SHP77 (cell line): ENCODE data around the gene LRRC71.

Experiments used
- DNase-seq, 2 experiments: peaks; one replicate each; lab custom pipeline; 2025; lab: John Stamatoyannopoulos, UW

LRRC71 gene

DNA sequence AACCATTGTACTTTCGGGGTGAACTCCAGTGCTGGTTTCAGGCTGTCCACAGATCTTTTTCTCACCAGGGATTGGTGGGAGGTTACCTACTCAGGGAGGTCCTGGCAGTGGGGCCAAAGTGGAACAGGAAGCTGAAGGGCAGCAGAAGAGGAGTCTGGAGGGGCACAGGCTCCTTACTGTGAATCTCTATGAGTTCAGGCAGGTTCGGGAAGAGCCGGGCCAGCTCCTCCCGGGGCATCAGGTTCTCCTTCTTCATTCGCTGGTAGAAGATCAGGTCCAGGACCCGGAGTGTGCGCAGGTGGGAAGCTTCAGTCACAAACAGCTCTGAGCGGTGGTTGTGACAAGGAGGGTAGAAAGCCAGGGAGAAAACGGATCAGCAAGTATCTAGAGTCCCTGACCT is 26.7 kb downstream of the LRRC71 start:
- no peak for DNase-seq

DNA sequence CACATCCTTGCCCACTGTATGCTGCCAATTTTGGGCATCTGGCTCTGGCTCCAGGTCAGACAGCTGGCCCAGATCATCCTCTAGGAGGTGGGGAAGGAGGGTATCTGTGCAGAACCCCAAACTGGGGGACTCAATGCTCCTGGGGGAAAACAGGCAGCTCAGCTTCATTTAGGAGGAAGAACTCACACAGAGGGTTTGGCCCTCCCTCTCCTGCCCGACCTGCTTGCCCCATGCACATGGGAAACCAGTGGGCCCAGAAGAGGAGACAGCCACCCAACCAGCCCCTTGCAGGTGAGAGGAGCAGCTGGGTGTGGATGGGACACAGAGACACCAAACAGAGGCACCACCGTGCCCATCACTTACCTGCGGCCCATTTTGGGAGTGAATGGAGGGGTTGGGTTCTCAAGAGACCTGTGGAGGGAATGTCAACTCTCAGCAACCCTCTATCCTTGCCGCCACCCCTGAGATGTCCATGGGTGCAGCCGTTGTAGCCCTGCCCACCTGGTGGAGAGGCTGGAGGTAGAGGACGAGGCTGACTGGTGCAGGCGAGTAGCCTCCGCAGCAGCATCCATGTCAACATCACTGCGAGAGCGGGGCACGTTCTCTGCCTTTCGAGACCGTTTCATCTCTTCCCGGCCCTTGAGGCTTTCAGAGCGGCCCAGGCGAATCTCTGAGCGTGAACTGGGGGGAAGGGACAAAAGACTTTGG is 27.5 kb downstream of the LRRC71 start:
- DNase-seq: no peak

DNA sequence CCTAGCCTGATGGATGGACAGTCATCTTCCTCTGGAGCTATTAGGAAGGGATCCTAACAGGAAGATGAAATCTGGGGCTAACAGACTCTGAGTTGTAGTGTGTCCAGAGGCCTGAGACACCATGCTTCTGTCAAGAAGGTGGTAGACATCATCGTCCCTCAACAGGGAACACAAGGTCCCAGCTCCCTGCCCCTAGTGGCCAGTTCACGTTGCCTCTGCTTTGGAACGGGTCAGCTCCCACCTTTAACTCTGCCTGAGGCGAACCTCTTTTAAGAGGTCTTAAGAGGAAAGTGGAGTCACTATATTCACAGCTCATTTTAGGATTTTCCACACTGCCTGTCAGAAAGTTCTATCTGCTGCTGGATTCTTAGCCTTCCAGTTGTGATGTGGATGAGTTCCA is 28.3 kb downstream of the LRRC71 start:
- DNase-seq: no peak

DNA sequence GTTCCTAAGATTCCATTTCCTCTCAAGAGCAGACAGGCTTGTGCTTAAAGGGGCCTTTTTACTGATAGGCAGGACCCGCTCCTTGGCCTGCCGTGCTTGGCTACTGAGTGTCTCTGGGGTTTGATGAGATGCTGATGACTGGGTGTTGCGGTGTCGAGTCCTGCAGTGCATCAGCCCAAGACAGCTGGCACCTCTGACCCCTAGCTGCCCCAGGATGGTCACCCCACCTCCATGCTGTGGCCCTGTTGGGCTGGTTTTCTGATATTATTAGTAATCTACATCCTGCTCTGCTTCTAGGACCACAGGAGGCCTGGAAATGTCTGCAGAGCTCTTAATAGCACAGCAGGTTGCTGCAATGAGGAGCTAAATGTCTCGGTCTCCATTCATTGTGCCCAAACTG is 28.7 kb downstream of the LRRC71 start:
- DNase-seq: no peak

DNA sequence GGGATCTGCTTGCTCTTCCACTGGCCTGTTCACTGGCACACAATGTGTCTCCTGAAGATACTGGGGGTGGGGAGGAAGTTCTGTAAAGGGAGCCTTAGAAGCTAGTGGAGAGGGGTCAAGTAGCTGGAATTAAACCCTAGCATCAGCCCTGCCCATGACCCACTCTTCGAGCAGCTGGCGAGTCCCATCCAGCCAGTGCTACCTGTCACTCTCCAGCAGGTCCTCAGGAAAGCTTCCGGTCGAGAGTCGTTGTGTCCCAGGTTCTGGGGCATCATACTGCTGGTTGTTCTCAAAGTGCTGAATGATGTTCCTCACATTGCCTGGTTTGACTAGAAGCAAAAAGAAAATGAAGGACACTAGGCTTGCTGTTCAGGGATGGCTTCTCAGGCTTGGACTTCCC is 30.9 kb downstream of the LRRC71 start:
- no peak for DNase-seq

DNA sequence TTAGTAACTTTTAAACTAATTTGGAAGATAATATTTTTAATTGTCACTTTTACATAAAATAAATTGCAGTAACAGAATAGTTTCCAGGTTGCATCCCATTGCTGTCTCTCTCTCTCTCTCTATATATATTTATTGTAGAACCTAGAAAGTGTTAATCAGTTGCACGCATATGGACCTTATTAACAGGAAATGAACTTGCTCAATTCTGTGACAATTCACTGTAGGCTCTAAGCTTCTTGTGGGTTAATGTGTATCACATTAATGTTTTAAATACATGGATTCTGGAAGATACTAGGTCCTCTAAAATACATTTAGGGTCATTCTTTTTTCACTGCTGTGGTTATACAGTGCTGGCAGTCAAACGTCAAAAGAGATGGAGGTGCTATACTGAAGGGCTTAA is 33.1 kb downstream of the LRRC71 start:
- no peak for DNase-seq

DNA sequence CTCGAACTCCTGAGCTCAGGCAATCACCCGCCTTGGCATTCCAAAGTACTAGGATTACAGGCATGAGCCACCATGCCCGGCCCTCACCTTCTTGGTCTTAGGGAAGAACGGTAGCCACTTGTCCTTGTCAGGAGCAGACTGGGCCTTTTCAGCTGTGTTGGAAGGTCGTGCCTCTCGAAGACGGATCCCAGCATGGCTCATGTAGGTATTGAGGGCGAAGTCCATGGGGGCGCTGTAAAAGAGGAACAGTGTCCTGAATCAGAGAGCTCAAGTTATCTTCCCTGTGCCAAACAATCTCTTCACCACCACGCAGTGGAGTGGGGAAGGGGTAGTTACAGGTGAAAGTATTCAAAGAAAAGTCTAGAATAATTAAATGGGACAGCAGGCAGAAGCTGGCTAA is 35.9 kb downstream of the LRRC71 start:
- no peak for DNase-seq

DNA sequence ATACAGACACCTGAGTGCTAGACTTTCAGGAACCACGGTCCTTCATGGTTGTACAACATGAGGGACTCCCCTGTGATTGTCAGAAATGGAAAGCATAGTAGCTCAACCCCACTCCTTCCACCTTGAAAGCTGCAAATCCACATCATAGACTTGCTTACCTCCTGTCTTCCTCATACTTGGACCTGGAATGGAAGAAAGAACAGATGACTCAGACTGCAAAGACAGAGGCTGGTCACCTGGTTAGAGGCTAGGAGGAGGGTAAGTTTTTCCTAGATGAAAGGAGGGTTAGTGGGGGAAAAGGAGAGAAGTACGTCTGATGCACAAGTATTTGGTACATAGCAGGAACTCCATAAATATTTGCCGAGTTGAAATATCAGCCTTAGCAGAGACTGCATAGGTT is 37.2 kb downstream of the LRRC71 start:
- DNase-seq: no peak

DNA sequence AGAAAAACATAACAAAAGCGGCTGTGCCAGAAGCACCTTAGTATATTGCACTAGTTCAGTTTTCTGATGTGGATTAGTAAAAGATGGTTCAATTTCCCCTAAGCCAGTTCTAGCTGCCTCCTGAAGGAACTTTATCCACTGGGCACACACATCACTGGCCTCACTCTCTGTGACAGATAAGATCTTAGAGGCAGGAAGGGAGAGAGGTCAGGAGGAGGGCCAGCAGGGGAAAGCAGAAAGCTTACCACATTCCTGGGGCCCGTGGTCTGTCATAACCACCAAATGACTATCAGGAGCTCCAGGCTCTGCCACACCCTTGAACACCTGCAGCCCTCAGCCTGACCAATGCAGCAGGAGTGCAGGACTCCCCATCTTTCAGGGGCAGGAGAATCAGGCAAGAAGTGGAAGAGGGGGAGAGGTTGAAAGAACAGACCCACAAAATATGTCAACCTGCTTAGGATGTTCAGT is 37.8 kb downstream of the LRRC71 start:
- DNase-seq: no peak

DNA sequence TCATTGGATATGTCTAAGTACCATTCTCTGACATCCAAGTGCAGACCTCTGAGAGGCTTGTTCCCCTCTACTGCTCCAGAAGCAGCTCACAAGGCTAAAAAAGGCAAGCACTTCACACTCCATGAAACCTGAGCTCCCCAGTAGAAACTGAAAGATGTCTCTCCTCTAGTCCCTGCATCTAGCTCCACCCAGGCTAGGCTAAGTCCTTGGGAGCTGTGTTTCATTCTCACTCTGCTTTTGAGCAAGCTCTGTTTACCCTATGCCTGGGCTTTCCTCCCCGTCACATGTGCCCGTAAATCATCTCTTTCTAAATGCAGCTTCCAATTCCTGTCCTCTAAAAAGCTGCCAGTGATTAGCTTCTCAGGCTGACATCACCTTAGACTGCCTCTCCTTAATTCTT is 39.0 kb downstream of the LRRC71 start:
- no peak for DNase-seq

DNA sequence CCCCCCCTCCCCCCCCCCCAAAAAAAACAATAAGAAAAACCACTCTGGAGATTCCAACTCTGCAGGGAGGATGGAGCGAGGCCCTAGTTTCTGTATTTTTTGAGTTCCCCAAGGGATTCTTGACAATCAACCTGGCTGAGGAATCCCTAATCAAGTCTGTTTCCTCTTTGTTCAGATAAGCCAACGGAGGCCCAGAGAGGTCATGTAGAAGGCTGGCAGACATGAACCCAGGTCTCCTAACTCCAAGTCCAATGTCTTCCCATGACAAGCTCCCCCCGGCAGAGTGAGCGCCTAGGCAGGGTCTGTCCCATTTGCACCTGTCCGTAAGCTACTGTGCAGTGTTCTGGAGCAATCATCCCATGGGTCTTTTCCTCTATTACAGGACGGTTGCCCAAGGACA is 39.5 kb downstream of the LRRC71 start:
- no peak for DNase-seq

DNA sequence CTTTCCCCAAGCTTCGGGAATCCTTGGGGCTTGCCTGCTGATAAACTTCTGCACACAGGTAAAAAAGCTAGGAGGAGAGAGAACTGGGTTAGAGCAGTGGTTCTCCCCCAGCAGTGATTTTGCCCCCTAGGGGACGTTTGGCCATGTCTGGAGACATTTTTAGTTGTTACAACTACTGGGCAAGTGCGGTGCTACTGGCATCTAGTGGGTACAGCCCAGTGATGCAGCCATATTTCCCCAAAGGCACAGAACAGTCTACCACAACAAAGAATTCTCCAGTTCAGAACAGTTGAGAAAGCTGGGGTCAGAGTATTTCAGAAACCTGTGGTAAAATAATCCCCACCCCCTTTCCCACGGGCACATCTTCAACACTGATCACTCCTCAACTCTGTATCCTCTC is 41.3 kb downstream of the LRRC71 start:
- no peak for DNase-seq

DNA sequence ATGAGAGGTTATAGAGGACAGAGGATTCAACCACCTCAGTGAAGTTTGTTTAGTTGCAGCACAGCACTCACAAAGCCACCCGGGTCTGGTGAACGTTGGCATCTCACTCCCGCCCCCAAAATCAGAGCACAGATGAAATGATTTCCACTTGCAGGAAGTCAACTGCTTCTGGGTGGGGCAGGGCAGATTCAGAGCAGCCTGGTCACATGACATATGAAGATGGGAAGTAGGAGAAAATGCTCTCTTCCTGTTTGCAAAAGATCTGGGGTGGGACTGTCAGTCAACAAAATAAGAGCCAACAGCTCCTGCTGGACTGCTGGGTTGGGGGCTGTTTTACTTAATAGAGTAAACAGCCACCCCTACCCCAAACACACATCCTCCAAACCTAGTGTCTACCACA is 43.2 kb downstream of the LRRC71 start:
- no peak for DNase-seq

DNA sequence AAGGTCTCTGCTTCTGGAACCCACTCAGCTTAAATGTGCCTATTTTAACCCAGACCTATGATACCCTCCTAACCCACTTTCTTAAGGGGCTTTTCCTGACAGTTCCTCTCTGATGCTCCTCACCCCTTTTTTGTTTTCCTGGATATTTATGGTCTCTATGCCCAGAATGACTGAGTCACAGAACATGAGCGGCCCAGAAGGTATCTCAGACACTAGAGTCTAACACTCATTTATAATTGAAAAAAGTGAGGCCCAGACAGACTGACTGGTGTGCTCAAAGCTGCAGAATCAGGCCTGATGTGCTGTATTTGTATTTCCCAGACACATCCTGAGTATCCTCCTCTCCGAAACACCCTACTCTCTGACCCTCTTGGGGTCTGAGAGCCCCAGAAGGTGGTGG is 44.0 kb downstream of the LRRC71 start:
- DNase-seq: no peak

DNA sequence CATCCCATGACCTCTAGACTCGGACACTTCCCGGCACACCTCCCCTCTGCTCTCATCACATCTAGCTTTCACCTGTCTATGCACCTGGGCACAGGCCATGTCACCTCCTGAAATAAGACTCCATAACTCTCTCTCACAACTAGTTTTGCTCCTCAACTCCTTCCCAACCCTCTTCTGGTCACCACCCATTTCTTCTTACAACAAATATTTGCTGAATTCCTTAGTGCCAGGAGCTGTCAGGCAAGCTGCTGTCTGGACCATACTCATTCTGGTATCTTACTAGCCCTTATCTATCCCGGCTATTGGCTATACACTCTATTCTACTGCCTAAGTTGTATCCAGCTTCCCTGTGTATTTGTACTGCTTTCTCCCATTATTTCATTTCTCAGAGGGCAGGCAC is 49.1 kb downstream of the LRRC71 start:
- DNase-seq: no peak

DNA sequence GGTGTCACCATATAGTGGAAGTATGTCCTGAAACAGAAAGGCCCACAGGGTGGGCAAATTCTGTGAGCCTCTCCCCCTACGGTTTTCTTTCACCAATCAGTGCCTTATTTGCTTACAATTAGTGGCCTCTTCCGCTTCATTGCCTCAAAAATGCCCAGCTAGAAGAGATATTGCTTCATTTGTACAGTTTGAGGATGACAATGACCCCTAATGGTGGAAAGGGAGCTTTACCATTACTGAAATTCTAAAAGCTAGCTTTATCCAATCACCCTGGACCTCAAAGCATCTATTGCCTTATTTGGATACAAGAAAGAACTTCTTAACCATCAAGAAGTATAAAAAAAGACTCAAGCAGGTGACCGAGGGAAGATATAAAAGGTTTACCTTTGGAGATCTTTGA is 49.6 kb downstream of the LRRC71 start:
- no peak for DNase-seq

DNA sequence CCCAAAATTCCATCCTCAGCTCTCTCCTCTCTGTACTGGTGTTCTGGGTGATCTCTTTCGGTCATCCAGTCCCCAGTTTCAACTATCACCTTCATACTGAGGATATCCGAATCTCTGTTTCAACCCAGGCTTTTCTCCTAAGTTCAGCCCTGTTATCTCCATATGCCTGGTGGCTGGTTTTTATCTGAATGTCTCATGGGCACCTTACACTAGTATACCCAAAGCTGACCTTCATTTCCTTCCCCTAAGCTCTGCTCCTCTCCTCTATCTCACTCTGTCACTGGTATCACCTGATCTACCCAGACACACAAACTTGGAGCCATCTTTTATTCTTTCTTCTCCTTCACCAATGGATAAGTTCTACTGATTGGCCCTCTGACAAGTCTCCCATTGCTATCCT is 53.0 kb downstream of the LRRC71 start:
- DNase-seq: no peak

DNA sequence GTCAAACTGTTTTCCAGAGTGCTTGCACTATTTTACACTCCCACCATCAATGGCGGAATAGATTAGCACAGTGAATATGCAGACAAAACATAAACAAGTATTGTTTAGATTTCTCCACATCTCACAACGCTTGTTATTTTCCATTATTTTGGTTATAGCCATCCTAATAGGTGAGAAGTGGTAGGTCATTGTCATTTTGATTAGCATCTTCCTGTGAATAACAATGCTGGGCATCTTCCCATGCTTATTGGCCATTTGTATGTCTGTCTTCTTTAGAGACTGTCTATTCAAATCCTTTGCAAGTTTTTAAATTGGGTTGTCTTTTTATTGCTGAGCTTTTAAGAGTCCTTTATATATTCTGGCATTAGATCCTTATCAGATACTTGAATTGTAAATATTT is 54.7 kb downstream of the LRRC71 start:
- no peak for DNase-seq

DNA sequence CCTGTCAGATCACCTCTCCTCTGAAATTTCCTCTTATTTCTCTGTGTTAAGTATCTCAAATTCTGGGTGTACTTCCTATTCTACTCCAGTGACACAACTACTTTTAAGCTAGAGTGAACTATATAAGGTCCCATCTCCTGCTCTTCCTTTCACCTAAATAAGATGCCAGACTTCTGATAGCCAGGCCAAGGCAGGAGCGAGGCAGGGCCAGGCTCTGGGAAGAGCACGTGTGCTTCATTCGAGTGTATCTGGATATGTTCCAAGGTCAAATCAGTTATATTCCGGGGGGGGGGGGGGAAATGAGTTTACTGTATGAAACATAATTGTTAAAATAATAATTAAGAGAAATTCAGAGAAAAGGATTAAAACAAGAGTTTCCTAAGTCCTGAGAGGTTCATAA is 60.1 kb downstream of the LRRC71 start:
- DNase-seq: no peak
